Measurements from ENCODE around the gene RHBDD1. TPM values are rescaled to one million over a fixed set of nuclear protein-coding genes. Genes with fewer than 3 reads are reported as not detected.

The RHBDD1 gene
- total RNA-seq, 2 experiments from 2014 or later, result 33.1 to 44.9 TPM

- POLR2A ChIA-PET, result no interaction called here
- H3K36me3 Mint-ChIP-seq, result peaks cover 13% of the 10 kb centered on the region
- H3K27ac Mint-ChIP-seq, result no peak overlapping the region
- peaks cover 33% of the 10 kb centered on the region for H3K4me1 Mint-ChIP-seq
- no peak for DNase-seq
- ATAC-seq (ENCODE audit: low read depth), result no peak
- no peaks in the 10 kb centered on the region for H3K27me3 Mint-ChIP-seq
- no peaks in the 10 kb centered on the region for H3K9me3 Mint-ChIP-seq
- H3K4me3 Mint-ChIP-seq, result no peak overlapping the region
These were observed 69.9 kb downstream of the RHBDD1 start for GRCh38 chr2:226905718-226906117.

DNA sequence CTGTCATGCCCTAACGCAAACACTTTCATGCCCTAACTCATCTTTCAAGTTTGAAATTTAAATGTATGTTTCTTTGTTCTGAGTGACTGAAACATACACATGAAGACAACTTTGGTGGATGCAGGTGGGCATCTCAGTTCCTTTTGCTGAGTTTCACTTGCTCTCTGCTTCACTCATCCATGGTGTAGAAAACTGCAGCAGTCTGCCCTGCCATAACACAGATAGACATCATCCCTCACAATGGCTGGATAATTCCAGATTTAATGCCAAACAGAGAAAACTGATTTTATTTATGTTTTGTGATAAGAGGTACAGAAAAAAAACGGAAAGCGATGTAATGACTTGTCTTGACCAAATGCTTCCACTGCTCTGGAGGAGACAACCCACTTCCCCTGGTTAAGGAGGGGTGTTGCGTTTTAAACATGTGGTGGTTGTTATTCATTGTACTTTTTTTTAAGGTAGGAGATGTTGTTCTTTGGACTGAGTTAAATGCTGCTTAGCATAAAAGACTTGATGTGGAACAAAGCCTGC is 70.4 kb downstream of the RHBDD1 start:
- H3K9me3 Mint-ChIP-seq, result no peaks in the 10 kb centered on the region
- peaks cover 33% of the 10 kb centered on the region for H3K4me1 Mint-ChIP-seq
- POLR2A ChIA-PET, result no interaction called here
- no peak for DNase-seq
- H3K36me3 Mint-ChIP-seq, result peaks cover 17% of the 10 kb centered on the region
- H3K27me3 Mint-ChIP-seq, result no peaks in the 10 kb centered on the region
- peak overlapping the region; percentile 56 for H3K4me3 Mint-ChIP-seq
- peak overlapping the region; percentile 30 for H3K27ac Mint-ChIP-seq
- peak; percentile 73 for ATAC-seq (ENCODE audit: low read depth)

- POLR2A ChIA-PET, result no interaction called here
- Mint-ChIP-seq H3K4me1 (peaks cover 26% of the 10 kb centered on the region), H3K9me3 (no peaks in the 10 kb centered on the region), H3K27ac (no peak overlapping the region), H3K4me3 (no peak overlapping the region), H3K36me3 (peaks cover 26% of the 10 kb centered on the region), H3K27me3 (no peaks in the 10 kb centered on the region)
- ATAC-seq (ENCODE audit: low read depth) (no peak), DNase-seq (no peak)
These were observed 73.3 kb downstream of the RHBDD1 start for GRCh38 chr2:226909126-226909525.

GRCh38 chr2:226909836-226910235 is 74.0 kb downstream of the RHBDD1 start:
- peaks cover 21% of the 10 kb centered on the region for H3K4me1 Mint-ChIP-seq
- H3K27ac Mint-ChIP-seq, result no peak overlapping the region
- no peak for DNase-seq
- ATAC-seq (ENCODE audit: low read depth), result no peak
- H3K9me3 Mint-ChIP-seq, result no peaks in the 10 kb centered on the region
- H3K36me3 Mint-ChIP-seq, result peaks cover 26% of the 10 kb centered on the region
- POLR2A ChIA-PET, result no interaction called here
- no peaks in the 10 kb centered on the region for H3K27me3 Mint-ChIP-seq
- no peak overlapping the region for H3K4me3 Mint-ChIP-seq

DNA sequence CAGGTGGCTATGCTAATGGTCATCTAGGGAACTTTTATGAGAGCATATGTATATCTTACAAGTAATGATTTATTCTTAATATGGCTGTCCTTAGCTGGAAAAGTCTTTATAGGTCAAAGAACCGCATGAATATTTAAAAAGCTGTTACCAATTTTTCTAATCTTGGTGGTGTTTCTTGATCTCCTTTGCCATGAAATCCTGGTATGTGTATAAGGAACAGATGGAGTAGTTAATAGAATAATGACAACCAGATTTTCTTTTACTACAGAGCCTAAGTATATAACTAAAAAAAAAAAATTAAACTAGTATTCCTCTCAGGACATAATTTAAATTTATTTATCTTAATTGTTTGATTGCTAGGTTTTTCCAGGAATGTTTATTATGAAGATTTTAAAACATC is 74.5 kb downstream of the RHBDD1 start:
- H3K27me3 Mint-ChIP-seq, result no peaks in the 10 kb centered on the region
- H3K9me3 Mint-ChIP-seq, result no peaks in the 10 kb centered on the region
- no peak for ATAC-seq (ENCODE audit: low read depth)
- peaks cover 29% of the 10 kb centered on the region for H3K36me3 Mint-ChIP-seq
- peaks cover 15% of the 10 kb centered on the region for H3K4me1 Mint-ChIP-seq
- POLR2A ChIA-PET, result no interaction called here
- DNase-seq, result no peak
- no peak overlapping the region for H3K4me3 Mint-ChIP-seq
- no peak overlapping the region for H3K27ac Mint-ChIP-seq

- Mint-ChIP-seq H3K36me3 (peaks cover 28% of the 10 kb centered on the region), H3K4me1 (peaks cover 8% of the 10 kb centered on the region), H3K27ac (no peak overlapping the region), H3K9me3 (no peaks in the 10 kb centered on the region), H3K4me3 (no peak overlapping the region), H3K27me3 (no peaks in the 10 kb centered on the region)
- POLR2A ChIA-PET, result no interaction called here
- DNase-seq (no peak), ATAC-seq (ENCODE audit: low read depth) (no peak)
These were observed 76.1 kb downstream of the RHBDD1 start for GRCh38 chr2:226911932-226912331.

- H3K4me1 Mint-ChIP-seq, result peaks cover 8% of the 10 kb centered on the region
These were observed 77.8 kb downstream of the RHBDD1 start for GRCh38 chr2:226913641-226914040.

GRCh38 chr2:226915846-226916360 is 80.0 kb downstream of the RHBDD1 start:
- DNase-seq, result no peak
- no peak overlapping the region for H3K4me3 Mint-ChIP-seq
- no peaks in the 10 kb centered on the region for H3K27me3 Mint-ChIP-seq
- POLR2A ChIA-PET, result no interaction called here
- peaks cover 2% of the 10 kb centered on the region for H3K9me3 Mint-ChIP-seq
- no peak overlapping the region for H3K27ac Mint-ChIP-seq
- no peak for ATAC-seq (ENCODE audit: low read depth)
- H3K36me3 Mint-ChIP-seq, result peaks cover 30% of the 10 kb centered on the region
- peaks cover 8% of the 10 kb centered on the region for H3K4me1 Mint-ChIP-seq

More at GRCh38 chr2:226913641-226914040, 77.8 kb downstream of the RHBDD1 start:
- H3K4me3 Mint-ChIP-seq, result no peak overlapping the region
- no peaks in the 10 kb centered on the region for H3K27me3 Mint-ChIP-seq
- H3K36me3 Mint-ChIP-seq, result peaks cover 29% of the 10 kb centered on the region
- H3K9me3 Mint-ChIP-seq, result no peaks in the 10 kb centered on the region
- ATAC-seq (ENCODE audit: low read depth) (no peak), DNase-seq (no peak)
- POLR2A ChIA-PET, result no interaction called here
- H3K27ac Mint-ChIP-seq, result no peak overlapping the region

DNA sequence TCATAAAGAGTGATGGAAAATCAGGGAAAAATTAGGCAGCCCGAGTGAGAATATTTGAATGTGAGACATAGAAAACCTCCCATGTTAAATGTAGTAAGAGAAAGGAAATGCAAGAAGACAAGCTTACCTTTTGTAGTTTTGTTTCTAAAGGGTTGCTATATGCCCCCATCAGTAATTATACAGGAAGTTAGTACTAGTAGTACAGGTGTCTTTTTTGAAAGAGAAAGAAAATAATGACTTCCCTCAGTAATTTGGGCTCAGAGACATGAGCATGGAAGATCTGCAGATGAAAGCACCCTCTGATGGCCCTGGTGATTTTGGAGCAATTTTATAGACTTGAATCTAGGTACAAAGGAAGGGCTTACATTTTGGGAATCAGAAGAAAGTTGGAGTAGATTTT is 80.8 kb downstream of the RHBDD1 start:
- no peak for DNase-seq
- Mint-ChIP-seq H3K4me1 (peaks cover 8% of the 10 kb centered on the region), H3K27me3 (no peaks in the 10 kb centered on the region), H3K36me3 (peaks cover 34% of the 10 kb centered on the region), H3K9me3 (peaks cover 2% of the 10 kb centered on the region), H3K27ac (peak overlapping the region; percentile 32), H3K4me3 (peak overlapping the region; percentile 53)
- peak; percentile 63 for ATAC-seq (ENCODE audit: low read depth)
- POLR2A ChIA-PET, result no interaction called here

DNA sequence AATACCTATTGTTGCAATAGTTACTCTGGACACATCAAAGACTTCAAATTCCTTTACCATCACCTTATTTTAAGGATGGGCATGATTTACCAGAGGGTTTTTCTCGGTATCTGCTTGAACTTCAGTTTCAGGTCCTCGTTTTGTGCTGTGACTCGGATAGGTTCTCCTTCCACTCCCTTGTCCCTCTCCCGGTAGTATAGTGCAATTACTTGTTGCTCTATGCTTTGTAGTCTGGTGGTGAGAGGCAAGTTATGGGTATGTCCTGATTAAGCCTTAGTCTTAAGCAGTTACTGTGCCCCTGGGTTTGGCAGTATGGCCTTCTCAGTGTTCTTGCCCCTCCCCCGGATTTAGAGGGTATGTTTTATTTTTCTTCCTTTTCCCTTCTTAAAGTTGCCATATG is 96.6 kb downstream of the RHBDD1 start:
- no peaks in the 10 kb centered on the region for H3K27me3 Mint-ChIP-seq
- no peaks in the 10 kb centered on the region for H3K4me1 Mint-ChIP-seq
- no peak overlapping the region for H3K4me3 Mint-ChIP-seq
- no peak for DNase-seq
- POLR2A ChIA-PET, result no interaction called here
- peaks cover 18% of the 10 kb centered on the region for H3K36me3 Mint-ChIP-seq
- no peak overlapping the region for H3K27ac Mint-ChIP-seq
- ATAC-seq (ENCODE audit: low read depth), result no peak
- H3K9me3 Mint-ChIP-seq, result peaks cover 3% of the 10 kb centered on the region

- Mint-ChIP-seq H3K9me3 (peaks cover 3% of the 10 kb centered on the region), H3K27me3 (no peaks in the 10 kb centered on the region), H3K4me3 (no peak overlapping the region), H3K27ac (no peak overlapping the region), H3K4me1 (no peaks in the 10 kb centered on the region), H3K36me3 (peaks cover 18% of the 10 kb centered on the region)
- DNase-seq, result no peak
- no peak for ATAC-seq (ENCODE audit: low read depth)
- POLR2A ChIA-PET, result no interaction called here
These were observed 98.8 kb downstream of the RHBDD1 start for GRCh38 chr2:226934546-226935201.

DNA sequence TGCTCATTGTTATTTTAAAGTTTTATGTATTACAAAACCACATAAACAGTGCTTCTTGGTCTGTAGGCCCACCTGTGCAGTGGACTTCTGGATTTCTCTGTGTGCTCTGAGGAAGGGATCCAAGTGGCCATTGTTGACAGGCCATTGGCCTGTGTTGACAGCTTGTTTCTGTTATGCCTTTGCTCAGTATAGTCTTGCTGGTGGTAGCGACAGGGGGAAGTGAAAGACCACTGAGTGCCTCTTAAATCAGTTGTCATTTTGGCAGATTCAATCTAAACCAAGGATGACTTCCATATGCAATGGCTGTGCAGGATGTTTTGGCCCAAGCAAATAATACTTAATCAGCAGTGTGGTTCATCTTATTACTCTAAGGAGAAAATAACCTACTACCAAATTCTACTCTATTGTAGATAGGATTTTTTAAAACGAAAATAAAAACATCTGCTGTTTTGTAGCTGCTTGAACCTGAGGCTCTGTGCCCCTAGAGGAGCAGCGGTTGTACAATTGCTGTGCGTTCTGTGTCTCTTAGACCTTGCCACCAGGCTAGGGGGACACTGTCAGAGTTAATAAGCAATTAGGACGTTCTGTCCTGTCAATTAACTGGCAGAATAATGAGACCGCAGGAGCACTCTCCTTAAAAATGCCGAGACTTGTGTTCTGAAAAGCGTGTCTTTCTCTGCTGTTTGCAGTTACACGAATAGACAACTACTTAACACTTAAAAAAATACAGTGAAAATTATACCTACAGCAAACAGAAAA is 108.2 kb downstream of the RHBDD1 start:
- no peak for DNase-seq
- POLR2A ChIA-PET, result no interaction called here

GRCh38 chr2:226953206-226953605 is 117.4 kb downstream of the RHBDD1 start:
- POLR2A ChIA-PET, result interaction anchor here (1.7 kb wide), 1 partner anchor 118 kb away, joined by 4 read pairs; the partner anchor contains the start of gene RHBDD1
- H3K27me3 Mint-ChIP-seq, result no peaks in the 10 kb centered on the region
- no peak overlapping the region for H3K27ac Mint-ChIP-seq
- peaks cover 34% of the 10 kb centered on the region for H3K36me3 Mint-ChIP-seq
- H3K9me3 Mint-ChIP-seq, result peaks cover 12% of the 10 kb centered on the region
- H3K4me1 Mint-ChIP-seq, result peaks cover 9% of the 10 kb centered on the region
- ATAC-seq (ENCODE audit: low read depth) (no peak), DNase-seq (no peak)
- no peak overlapping the region for H3K4me3 Mint-ChIP-seq

More for the DNA sequence above, 108.2 kb downstream of the RHBDD1 start:
- Mint-ChIP-seq H3K4me3 (no peak overlapping the region), H3K4me1 (no peaks in the 10 kb centered on the region), H3K27ac (no peak overlapping the region), H3K27me3 (no peaks in the 10 kb centered on the region), H3K9me3 (peaks cover 4% of the 10 kb centered on the region), H3K36me3 (peaks cover 16% of the 10 kb centered on the region)
- no peak for ATAC-seq (ENCODE audit: low read depth)

DNA sequence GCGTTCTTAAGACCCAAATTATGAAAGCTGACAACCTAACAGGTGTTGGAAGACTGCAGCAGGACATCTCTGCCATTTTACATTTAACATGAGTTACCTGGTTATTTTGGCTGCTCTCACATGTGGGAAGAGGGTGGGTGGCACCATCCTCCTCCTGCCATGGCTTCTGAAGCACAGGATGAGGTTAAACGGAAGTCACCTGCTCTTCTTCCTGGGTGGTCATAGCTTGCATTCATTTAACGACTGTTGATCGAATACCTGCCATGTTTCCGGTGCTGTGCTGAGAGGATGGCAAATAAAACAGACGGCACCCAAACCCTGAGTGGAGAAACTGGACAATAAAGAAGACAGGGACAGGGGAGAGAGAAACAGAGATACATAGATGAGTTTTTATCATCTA is 118.0 kb downstream of the RHBDD1 start:
- DNase-seq (no peak), ATAC-seq (ENCODE audit: low read depth) (peak; percentile 91)
- Mint-ChIP-seq H3K27me3 (no peaks in the 10 kb centered on the region), H3K4me3 (peak overlapping the region; percentile 45), H3K9me3 (peaks cover 12% of the 10 kb centered on the region), H3K4me1 (peaks cover 9% of the 10 kb centered on the region), H3K36me3 (peaks cover 31% of the 10 kb centered on the region), H3K27ac (peak overlapping the region; percentile 80)
- POLR2A ChIA-PET, result interaction anchor here (1.7 kb wide), 1 partner anchor 118 kb away, joined by 4 read pairs; the partner anchor contains the start of gene RHBDD1
